Activated CD8-positive, alpha-beta memory T cell treated with anti-CD3 and anti-CD28 coated beads, Interleukin-2, amount 10 ng/mL, durations not matched to agents 7 days and 5 days (primary cell): ENCODE data around the gene RASGRP2. TPM values are rescaled to one million over a fixed set of nuclear protein-coding genes. Genes with fewer than 3 reads are reported as not detected.

ENCODE experiments used
- ATAC-seq: fragments of 150-1000 bp; cut with Tn5 transposase; one replicate; pipeline ENCODE4 v1.10.0; 2021; ENCODE audit warnings: moderate library complexity
- CTCF ChIA-PET: fragments of 350-600 bp; sonication (Branson Sonifier 250); formaldehyde crosslinking; loops from one replicate; lab custom pipeline; 2021; ENCODE audit warnings: antibody characterized with exemption; lab: Charles Lee
- DNase-seq: peaks from one replicate; pipeline ENCODE4 v3.0.0-alpha.2; 2020
- H3K27ac Mint-ChIP-seq: one replicate; pipeline ENCODE4 v1.8.0; 2021; ENCODE audit warnings: mild to moderate bottlenecking, mixed read lengths
- H3K27me3 Mint-ChIP-seq: one replicate; pipeline ENCODE4 v1.8.0; 2021; ENCODE audit warnings: mixed read lengths
- H3K36me3 Mint-ChIP-seq: one replicate; pipeline ENCODE4 v1.8.0; 2021; ENCODE audit warnings: mild to moderate bottlenecking, mixed read lengths
- H3K4me1 Mint-ChIP-seq: one replicate; pipeline ENCODE4 v1.8.0; 2021; ENCODE audit warnings: mixed read lengths
- H3K4me3 Mint-ChIP-seq: one replicate; pipeline ENCODE4 v1.8.0; 2021; ENCODE audit warnings: mild to moderate bottlenecking, moderate library complexity, mixed read lengths
- H3K9me3 Mint-ChIP-seq: one replicate; pipeline ENCODE4 v1.8.0; 2022; ENCODE audit warnings: low read depth, mixed read lengths
- total RNA-seq, 2 experiments: library from RNA; stranded (reverse); gene quantifications; one replicate each; pipeline ENCODE4 v1.2.3, GENCODE V29; 2021

Gene RASGRP2
- total RNA-seq, 2 experiments from 2014 or later = 77.3 to 123 TPM

DNA sequence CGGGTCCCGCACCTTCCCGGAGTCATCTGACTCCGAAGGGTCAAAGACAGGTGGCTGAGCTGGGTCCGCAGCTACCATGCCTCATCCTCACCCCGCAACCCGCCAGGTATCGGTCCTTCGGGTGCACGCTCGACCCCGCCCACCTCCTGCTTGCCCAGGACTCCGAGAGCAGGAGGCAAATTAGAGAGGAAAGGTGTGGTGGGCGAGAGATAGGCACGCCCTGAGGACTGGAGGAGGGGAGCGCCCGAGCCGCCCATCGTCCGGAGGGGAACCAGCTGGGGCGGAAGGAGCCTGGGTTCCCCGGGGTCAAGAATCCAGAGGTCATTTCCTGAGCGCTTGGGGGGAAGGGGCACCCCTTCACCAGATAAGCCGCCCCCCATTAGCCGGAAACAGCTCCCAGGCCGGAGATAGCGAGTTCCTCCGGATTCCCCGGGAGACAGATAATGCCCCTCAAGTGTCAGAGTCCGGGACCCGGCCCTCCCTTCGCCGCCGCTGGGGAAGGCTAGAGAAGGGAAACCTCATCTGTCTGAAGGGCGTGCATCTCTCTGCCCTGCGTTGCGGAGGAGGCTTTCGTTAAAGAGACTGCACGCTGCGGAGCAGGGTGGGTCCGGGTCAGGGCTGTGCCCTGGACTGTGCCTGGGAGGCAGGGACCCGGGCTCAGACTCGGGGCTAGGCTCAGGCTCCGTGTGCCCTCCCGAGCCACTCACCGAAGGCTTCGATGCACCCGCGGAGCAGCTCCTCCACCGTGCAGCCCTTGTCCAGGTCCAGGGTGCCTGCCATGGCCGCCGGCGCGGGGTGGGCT lies 1.7 kb downstream of the RASGRP2 start:
- Mint-ChIP-seq H3K27me3 (no peaks in the 10 kb centered on the region), H3K36me3 (peaks cover 10% of the 10 kb centered on the region), H3K4me3 (peak overlapping the region; percentile 67), H3K4me1 (peaks cover 26% of the 10 kb centered on the region), H3K9me3 (no peaks in the 10 kb centered on the region), H3K27ac (no peak overlapping the region)
- peak; percentile 59 for DNase-seq
- peak; percentile 0 for ATAC-seq
- CTCF ChIA-PET = interaction anchor here (0.6 to 12.7 kb wide), 21 partner anchors 9 to 523 kb away, joined by 3 to 294 read pairs (median 5); partner anchors contain the start of genes CDC42BPG, MEN1, PYGM and SF1

DNA sequence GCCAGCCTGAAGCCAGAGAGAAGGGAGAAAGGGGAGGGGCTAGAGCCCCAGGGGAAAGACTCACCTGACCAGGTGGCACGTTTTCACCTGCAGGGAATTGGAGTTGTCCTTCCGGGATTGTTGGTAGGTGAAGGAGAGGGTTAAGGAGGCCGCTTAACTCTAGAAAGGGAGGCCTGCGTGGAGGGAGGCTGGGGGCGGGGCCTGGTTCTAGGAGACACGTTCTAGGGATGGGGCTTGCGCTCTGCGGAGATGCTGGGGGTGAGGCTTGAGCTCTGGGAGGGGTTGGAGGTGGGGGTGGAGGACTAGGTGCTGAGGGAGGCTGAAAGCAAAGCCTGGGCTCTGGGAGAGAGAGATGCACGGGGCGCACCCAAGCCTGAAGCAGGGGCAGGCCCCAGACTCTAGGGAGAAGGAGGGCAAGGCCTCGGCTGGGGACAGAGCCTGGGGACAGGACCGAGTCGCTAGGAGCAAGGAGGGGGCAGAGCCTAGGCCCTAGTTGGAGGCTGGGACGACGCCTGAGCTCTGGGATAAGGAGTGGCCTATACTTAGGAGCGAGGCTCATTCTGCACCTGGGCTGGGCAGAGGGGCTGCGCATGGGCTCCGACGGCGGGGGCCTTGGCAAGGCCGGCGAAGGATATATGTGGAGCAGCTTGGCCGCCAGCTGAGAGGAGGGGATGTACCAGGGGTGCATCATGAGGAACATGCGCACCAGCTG lies 2.4 kb downstream of the RASGRP2 start:
- no peak for DNase-seq

DNA sequence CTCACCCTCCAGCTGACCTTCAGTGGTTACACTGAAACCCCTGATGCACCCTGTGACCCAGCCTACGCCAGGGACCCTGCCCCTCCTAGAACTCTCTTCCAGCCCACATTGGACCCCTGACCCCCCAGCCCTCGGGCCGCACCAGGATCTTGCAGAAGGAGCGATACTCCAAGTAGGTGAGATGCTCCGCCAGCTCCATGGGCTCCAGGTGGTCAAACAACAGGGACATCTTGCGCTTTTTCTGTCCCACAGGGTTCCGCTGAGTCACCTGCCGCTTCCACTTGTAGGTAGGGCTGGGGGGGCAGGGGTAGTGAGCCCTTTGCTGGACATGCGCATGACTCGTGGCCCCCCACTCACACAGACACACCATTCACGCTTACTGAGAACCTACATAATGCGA lies 4.1 kb downstream of the RASGRP2 start:
- H3K4me1 Mint-ChIP-seq = peaks cover 19% of the 10 kb centered on the region
- H3K27ac Mint-ChIP-seq = no peak overlapping the region
- CTCF ChIA-PET = interaction anchor here (1.0 to 12.7 kb wide), 2 partner anchors 26 to 51 kb away, joined by 3 to 294 read pairs; partner anchors contain the start of gene PYGM
- H3K36me3 Mint-ChIP-seq = peaks cover 16% of the 10 kb centered on the region
- no peak overlapping the region for H3K4me3 Mint-ChIP-seq
- no peaks in the 10 kb centered on the region for H3K9me3 Mint-ChIP-seq
- ATAC-seq (no peak), DNase-seq (no peak)
- no peaks in the 10 kb centered on the region for H3K27me3 Mint-ChIP-seq

More for the DNA sequence above, 2.4 kb downstream of the RASGRP2 start:
- CTCF ChIA-PET = interaction anchor here (1.8 to 12.7 kb wide), 6 partner anchors 11 to 293 kb away, joined by 7 to 294 read pairs (median 9); partner anchors contain the start of genes CDC42BPG and PYGM
- H3K9me3 Mint-ChIP-seq = no peaks in the 10 kb centered on the region
- H3K4me3 Mint-ChIP-seq = no peak overlapping the region
- ATAC-seq = no peak
- H3K27ac Mint-ChIP-seq = no peak overlapping the region
- no peaks in the 10 kb centered on the region for H3K27me3 Mint-ChIP-seq
- H3K36me3 Mint-ChIP-seq = peaks cover 13% of the 10 kb centered on the region
- peaks cover 24% of the 10 kb centered on the region for H3K4me1 Mint-ChIP-seq

DNA sequence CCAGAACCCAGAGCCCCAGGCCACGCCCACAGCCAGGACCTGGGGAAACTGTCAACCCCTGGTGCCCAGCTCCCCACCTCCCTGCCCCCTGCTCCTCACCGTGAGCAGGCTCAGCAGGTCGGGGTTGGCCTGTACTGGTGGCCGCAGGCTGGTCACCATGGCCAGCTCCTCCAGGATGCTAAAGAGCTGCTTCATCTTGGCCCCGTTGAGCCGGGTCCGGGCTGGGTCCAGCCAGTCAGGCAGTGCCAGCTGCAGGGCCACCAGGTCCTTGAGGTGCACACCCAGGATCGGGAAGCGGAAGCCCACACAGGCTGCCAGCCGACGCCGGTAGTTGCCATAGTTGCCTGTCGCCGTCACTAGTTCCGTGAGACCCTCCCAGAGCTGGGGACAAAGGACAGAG lies 7.3 kb downstream of the RASGRP2 start:
- H3K4me1 Mint-ChIP-seq = peaks cover 7% of the 10 kb centered on the region
- CTCF ChIA-PET = interaction anchor here (0.9 to 12.7 kb wide), 2 partner anchors 29 to 48 kb away, joined by 4 to 294 read pairs; partner anchors contain the start of gene PYGM
- H3K4me3 Mint-ChIP-seq = no peak overlapping the region
- no peaks in the 10 kb centered on the region for H3K27me3 Mint-ChIP-seq
- H3K9me3 Mint-ChIP-seq = no peaks in the 10 kb centered on the region
- H3K36me3 Mint-ChIP-seq = peaks cover 20% of the 10 kb centered on the region
- no peak overlapping the region for H3K27ac Mint-ChIP-seq
- DNase-seq (no peak), ATAC-seq (no peak)

DNA sequence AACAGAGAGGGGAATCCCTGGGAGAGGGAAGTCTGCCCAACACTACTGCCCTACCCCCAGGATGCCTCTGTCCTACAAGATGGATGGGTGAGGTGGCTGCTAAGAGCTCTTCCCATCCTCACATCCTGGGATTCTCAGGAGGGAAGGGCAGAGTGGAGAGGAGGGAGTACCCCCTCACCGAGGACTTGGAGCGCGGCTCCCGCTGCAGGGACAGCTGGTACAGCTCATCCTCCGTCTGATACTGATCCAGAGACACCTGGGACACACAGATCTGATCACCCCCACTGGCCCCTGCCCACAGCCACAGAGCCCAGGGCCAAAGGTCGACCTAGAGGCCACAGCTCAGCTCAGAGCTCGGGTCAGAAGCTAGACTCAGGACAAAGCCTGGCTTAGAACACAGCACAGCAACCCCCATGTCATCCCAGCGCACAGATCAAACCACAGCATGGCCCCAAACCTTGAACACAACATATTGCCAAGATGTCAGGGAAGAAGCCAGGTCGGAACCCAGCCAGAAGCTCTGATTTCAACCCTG lies 8.2 kb downstream of the RASGRP2 start:
- peaks cover 5% of the 10 kb centered on the region for H3K4me1 Mint-ChIP-seq
- H3K36me3 Mint-ChIP-seq = peaks cover 21% of the 10 kb centered on the region
- no peak for ATAC-seq
- no peak for DNase-seq
- no peak overlapping the region for H3K27ac Mint-ChIP-seq
- no peaks in the 10 kb centered on the region for H3K27me3 Mint-ChIP-seq
- CTCF ChIA-PET = interaction anchor here (0.8 to 2.7 kb wide), 3 partner anchors 47 to 86 kb away, joined by 3 to 9 read pairs (median 4); no protein-coding TSS in a partner anchor
- no peaks in the 10 kb centered on the region for H3K9me3 Mint-ChIP-seq
- no peak overlapping the region for H3K4me3 Mint-ChIP-seq

DNA sequence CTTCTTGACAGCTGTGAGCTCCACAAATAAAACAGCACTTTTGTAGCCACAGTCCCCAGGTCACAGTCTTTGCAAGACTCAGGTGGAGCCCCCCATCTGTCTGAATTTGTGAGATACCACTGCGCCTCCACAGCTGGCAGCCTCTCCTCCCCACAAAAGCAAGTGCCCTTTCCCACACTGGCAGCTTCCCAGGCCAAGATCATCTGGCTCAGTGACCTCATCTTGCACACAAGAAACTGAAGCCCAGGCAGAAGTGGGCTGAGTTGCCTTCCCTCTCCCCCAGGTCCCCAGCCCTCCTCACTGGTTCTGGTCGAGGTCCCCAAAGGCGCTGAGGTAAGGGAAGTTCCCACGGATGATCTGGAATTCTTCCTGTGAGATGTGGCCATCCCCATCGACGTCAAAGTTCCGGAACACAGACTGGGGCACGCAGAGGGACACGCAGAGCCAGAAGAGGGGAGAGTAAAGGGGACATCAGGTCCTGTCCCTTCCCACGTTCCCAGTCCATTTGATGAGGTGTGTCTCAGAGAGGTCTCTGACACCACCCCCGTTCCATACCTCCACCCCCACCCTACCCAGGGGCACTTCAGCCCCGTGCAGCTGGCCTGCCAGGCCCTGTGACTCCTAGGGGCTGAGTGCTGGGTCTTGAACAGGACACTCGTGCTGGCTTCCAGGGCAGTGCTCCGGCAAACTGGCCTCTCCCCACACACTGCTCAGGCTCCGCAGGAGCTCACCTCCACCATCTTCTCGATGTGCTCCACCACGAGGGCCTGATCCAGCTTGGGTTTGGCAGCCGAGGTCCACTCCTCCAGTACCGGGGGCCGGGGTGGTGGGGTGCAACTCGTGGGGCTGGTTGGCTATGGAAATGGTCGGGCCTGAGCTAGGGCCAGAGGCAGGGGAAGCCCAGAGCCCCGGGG lies 8.9 kb downstream of the RASGRP2 start:
- ATAC-seq (no peak), DNase-seq (no peak)
- Mint-ChIP-seq H3K9me3 (no peaks in the 10 kb centered on the region), H3K4me3 (no peak overlapping the region), H3K4me1 (peaks cover 5% of the 10 kb centered on the region), H3K27me3 (no peaks in the 10 kb centered on the region), H3K27ac (no peak overlapping the region), H3K36me3 (peaks cover 24% of the 10 kb centered on the region)
- CTCF ChIA-PET = interaction anchor here (0.8 to 2.7 kb wide), 4 partner anchors 9 to 85 kb away, joined by 3 to 9 read pairs (median 3); partner anchors contain the start of gene RASGRP2

DNA sequence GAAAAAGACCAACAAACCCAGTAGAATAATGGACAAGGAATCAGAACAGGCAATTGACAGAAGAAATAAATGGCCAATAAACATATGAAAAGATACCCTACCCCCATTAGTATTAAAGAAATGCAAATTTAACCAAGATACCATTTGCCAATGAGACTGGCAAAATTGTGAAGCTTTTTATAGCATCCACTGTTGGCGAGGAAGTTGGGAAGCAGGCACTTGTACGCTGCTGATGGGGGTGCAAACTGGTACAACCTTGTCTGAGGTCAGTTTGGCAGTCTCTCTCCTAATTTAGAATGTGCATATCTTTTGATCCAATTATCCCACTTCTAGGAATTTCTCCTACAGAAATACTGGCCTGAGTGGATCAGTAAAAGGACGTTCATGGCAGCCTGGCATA lies 12.3 kb downstream of the RASGRP2 start:
- Mint-ChIP-seq H3K27me3 (no peaks in the 10 kb centered on the region), H3K4me1 (peaks cover 5% of the 10 kb centered on the region), H3K27ac (no peak overlapping the region), H3K4me3 (no peak overlapping the region), H3K36me3 (peaks cover 20% of the 10 kb centered on the region), H3K9me3 (no peaks in the 10 kb centered on the region)
- CTCF ChIA-PET = interaction anchor here (2.4 kb wide), 1 partner anchor 11 kb away, joined by 9 read pairs; the partner anchor contains the start of gene RASGRP2
- ATAC-seq = no peak
- DNase-seq = no peak

DNA sequence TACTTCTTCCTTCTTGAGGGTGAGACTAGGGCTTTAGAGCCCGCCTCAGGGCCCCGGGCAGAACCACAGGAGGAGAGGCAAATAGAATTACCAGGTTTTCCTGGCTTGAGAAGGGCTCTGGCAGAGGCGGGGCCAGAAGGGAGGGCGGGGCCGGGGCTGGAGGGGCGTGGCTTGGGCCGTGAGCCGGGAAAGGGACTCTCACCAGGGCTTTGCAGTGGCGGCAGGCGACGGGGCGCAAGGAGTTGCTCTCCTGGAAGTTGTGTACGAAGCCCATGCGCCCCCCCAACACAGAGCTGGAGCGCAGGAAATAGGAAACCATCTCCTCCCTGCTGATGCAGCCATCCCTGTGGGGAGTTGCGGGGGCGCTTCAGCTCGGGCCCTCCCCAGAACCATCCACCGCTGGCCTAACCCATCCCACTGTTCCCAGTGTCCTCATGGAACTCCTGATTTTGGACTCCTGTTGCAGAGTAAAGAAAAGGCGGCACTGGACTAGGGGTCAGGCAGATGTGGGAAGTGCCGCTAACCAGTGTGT lies 14.0 kb downstream of the RASGRP2 start:
- ATAC-seq (no peak), DNase-seq (no peak)
- H3K27me3 Mint-ChIP-seq = no peaks in the 10 kb centered on the region
- H3K36me3 Mint-ChIP-seq = peaks cover 17% of the 10 kb centered on the region
- no peaks in the 10 kb centered on the region for H3K9me3 Mint-ChIP-seq
- CTCF ChIA-PET = interaction anchor here (2.4 kb wide), 1 partner anchor 13 kb away, joined by 9 read pairs; the partner anchor contains the start of gene RASGRP2
- H3K27ac Mint-ChIP-seq = no peak overlapping the region
- no peak overlapping the region for H3K4me3 Mint-ChIP-seq
- H3K4me1 Mint-ChIP-seq = peaks cover 5% of the 10 kb centered on the region

DNA sequence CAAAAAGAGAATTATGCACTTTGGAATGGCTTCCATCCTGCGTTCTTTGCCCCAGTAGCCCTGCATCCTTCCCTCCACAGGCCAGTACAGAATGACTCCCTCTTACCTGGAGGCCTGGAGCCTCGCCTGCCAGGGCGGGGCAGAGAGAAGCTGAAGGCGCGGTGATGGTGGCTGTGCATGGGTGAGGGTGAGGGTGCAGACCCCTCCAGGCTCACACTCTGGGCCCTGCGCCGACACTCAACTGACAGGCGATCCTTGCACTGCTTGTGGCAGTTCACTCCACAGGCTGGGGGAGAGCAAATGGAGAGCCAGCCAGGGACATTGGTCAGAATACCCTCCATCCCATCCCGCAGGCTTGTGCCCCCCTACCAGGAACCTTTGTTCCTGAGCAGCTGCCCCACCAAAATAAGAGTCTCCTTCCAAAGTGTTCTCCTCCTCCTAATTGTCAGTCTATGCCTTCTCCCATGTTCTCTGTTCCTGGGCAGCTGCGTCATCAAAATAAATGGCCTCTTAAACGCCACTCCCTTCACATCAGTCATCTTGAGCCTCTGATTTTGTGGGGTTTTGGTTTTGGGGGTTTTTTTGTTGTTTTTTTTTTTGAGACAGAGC lies 15.1 kb downstream of the RASGRP2 start:
- H3K27ac Mint-ChIP-seq = no peak overlapping the region
- ATAC-seq (no peak), DNase-seq (no peak)
- H3K27me3 Mint-ChIP-seq = no peaks in the 10 kb centered on the region
- H3K4me1 Mint-ChIP-seq = peaks cover 9% of the 10 kb centered on the region
- CTCF ChIA-PET = no interaction called here
- H3K4me3 Mint-ChIP-seq = no peak overlapping the region
- peaks cover 17% of the 10 kb centered on the region for H3K36me3 Mint-ChIP-seq
- no peaks in the 10 kb centered on the region for H3K9me3 Mint-ChIP-seq

DNA sequence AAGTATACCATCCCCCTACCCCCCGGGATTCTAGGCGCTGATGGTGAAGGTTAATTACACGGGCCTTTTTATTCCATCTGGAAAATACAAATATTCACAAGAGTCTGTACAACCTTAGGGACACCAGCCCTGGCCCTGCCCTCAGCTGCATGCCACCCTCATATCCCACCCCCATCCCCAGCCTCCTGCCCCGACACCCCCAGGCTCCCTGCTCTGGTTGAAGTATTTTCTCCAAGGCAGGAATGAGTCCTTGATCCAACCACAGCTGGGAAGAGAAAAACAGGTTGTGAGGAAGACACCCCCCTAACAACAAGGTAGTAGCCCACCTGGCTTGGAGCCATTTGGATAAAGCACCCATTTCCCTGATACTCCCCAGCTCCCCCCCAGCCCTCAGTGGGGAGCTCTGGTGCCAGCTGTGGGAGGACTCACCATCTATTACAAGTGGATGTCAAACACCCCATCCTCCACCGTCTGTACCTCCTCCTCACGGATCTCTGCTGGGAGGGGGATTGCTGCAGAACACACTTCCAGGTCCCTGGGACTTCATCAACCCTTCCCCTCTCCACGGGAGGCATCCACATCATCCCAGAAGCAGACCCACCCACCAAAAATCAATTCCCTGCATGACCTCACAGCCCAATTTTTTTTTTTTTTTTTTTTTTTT lies 16.9 kb downstream of the RASGRP2 start:
- DNase-seq (no peak), ATAC-seq (no peak)
- CTCF ChIA-PET = interaction anchor here (0.7 to 1.9 kb wide), 2 partner anchors 16 to 372 kb away, joined by 3 to 9 read pairs; partner anchors contain the start of gene RASGRP2
- Mint-ChIP-seq H3K9me3 (no peaks in the 10 kb centered on the region), H3K4me1 (peaks cover 8% of the 10 kb centered on the region), H3K36me3 (peaks cover 16% of the 10 kb centered on the region), H3K27me3 (peaks cover 5% of the 10 kb centered on the region), H3K4me3 (no peak overlapping the region), H3K27ac (no peak overlapping the region)

DNA sequence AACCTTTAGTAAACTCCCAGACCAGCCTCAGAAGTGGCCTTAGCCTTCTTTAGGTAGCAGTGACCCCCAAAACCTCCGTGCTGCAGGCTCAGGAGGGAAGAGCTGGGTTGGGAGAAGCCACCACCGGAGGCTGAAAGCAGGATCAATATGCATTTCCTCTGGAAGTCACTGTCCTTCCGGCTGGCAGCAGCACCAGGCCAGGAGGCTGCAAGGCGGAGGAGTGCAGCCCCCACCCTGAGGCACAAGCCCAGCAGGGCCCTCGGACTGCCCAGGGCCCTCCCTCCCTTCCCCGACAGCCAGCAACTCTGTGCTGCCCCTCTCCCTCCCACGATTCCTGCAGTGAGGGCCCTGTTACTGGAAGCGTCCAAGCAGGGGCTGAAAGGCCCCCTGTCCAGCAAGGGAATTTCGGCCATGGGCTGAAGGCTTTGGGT lies 17.7 kb downstream of the RASGRP2 start:
- ATAC-seq = no peak
- peaks cover 13% of the 10 kb centered on the region for H3K27me3 Mint-ChIP-seq
- H3K4me3 Mint-ChIP-seq = no peak overlapping the region
- DNase-seq = no peak
- H3K9me3 Mint-ChIP-seq = no peaks in the 10 kb centered on the region
- H3K36me3 Mint-ChIP-seq = peaks cover 9% of the 10 kb centered on the region
- no peak overlapping the region for H3K27ac Mint-ChIP-seq
- CTCF ChIA-PET = interaction anchor here (0.6 to 1.9 kb wide), 2 partner anchors 17 to 37 kb away, joined by 3 to 9 read pairs; partner anchors contain the start of gene RASGRP2
- H3K4me1 Mint-ChIP-seq = peaks cover 8% of the 10 kb centered on the region
